Ammon's horn (tissue), 1 donor: ENCODE measurements around the gene CEACAM21.

Experiments used
- DNase-seq: peaks from one replicate; pipeline ENCODE4 v3.0.0-alpha.2; 2016; ENCODE audit warnings: low spot score

Gene CEACAM21

GRCh38 chr19:41586064-41586463 lies 10.1 kb downstream of the CEACAM21 start:
- DNase-seq = no peak

- no peak for DNase-seq
Observed at GRCh38 chr19:41587101-41587837, 11.3 kb downstream of the CEACAM21 start.

- no peak for DNase-seq
Observed at GRCh38 chr19:41587838-41588210, 11.9 kb downstream of the CEACAM21 start.

GRCh38 chr19:41588497-41589209 lies 12.7 kb downstream of the CEACAM21 start:
- DNase-seq = no peak

GRCh38 chr19:41589371-41589770 lies 13.4 kb downstream of the CEACAM21 start:
- DNase-seq = no peak

- no peak for DNase-seq
Observed at GRCh38 chr19:41590936-41591335, 15.0 kb downstream of the CEACAM21 start.

GRCh38 chr19:41591951-41592562 lies 16.1 kb downstream of the CEACAM21 start:
- no peak for DNase-seq

- DNase-seq = peak; percentile 62
Observed at GRCh38 chr19:41595258-41595889, 19.4 kb downstream of the CEACAM21 start.

- no peak for DNase-seq
Observed at GRCh38 chr19:41595890-41596280, 19.9 kb downstream of the CEACAM21 start.

- DNase-seq = peak; percentile 84
Observed at GRCh38 chr19:41597600-41598041, 21.7 kb downstream of the CEACAM21 start.

GRCh38 chr19:41599175-41599966 lies 23.4 kb downstream of the CEACAM21 start:
- no peak for DNase-seq

- DNase-seq = no peak
Observed at GRCh38 chr19:41601771-41602170, 25.8 kb downstream of the CEACAM21 start.

GRCh38 chr19:41604831-41605230 lies 28.9 kb downstream of the CEACAM21 start:
- no peak for DNase-seq

GRCh38 chr19:41606215-41606837 lies 30.4 kb downstream of the CEACAM21 start:
- no peak for DNase-seq

- DNase-seq = no peak
Observed at GRCh38 chr19:41607668-41608067, 31.7 kb downstream of the CEACAM21 start.

GRCh38 chr19:41610789-41611188 lies 34.8 kb downstream of the CEACAM21 start:
- no peak for DNase-seq

GRCh38 chr19:41612483-41612882 lies 36.5 kb downstream of the CEACAM21 start:
- no peak for DNase-seq

GRCh38 chr19:41615207-41615606 lies 39.2 kb downstream of the CEACAM21 start:
- no peak for DNase-seq

- no peak for DNase-seq
Observed at GRCh38 chr19:41616792-41617621, 41.0 kb downstream of the CEACAM21 start.

GRCh38 chr19:41617941-41618730 lies 42.2 kb downstream of the CEACAM21 start:
- DNase-seq = no peak
